ENCODE results near the gene DMXL1.
"Not testable (repeated sequence)": the region's sequence is repeated elsewhere in the genome, so short reads cannot be mapped to it uniquely, and the experiment has no call there.

DMXL1 gene

GRCh38 chr5:119220576-119221197 is 149.8 kb downstream of the DMXL1 start:
- Histone ChIP-seq H3K27ac (ENCODE audit: insufficient read depth, low read length, poor library complexity, severe bottlenecking) (no peak overlapping the region), H3K27me3 (replicated peaks; ENCODE audit: control insufficient read depth, insufficient read depth, low read length, poor library complexity, severe bottlenecking) (no peaks in the 10 kb centered on the region), H3K36me3 (ENCODE audit: control insufficient read depth, insufficient read depth, low read length) (no peaks in the 10 kb centered on the region), H3K4me1 (ENCODE audit: control insufficient read depth, insufficient read depth, low read length, poor library complexity, severe bottlenecking) (no peaks in the 10 kb centered on the region), H3K4me3 (ENCODE audit: insufficient read depth, low read depth, low read length, poor library complexity, severe bottlenecking) (no peak overlapping the region), H3K9me3 (ENCODE audit: control insufficient read depth, low read length) (no peaks in the 10 kb centered on the region)
- DNase-seq, result no peak

DNA sequence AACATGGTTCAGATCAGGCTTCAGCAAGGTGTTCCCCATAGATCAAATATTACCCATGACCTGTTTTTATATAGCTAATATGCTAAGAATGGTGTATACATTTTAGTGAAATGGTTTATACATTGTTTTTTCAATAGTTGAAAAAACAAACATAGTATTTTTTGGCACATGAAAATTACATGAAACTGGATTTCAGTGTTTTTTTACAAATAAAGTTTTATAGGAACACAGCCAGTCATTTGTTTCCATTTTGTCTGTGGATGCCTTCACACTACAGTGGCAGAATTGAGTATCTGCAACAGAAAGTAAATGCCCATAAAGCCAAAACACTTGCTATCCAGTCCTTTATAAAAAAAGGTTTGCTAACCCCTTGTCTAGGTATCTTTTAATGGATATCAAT is 150.4 kb downstream of the DMXL1 start:
- no peaks in the 10 kb centered on the region for H3K27me3 ChIP-seq (replicated peaks; ENCODE audit: control insufficient read depth, insufficient read depth, low read length, poor library complexity, severe bottlenecking)
- no peak overlapping the region for H3K4me3 ChIP-seq (ENCODE audit: insufficient read depth, low read depth, low read length, poor library complexity, severe bottlenecking)
- DNase-seq, result no peak
- no peak overlapping the region for H3K27ac ChIP-seq (ENCODE audit: insufficient read depth, low read length, poor library complexity, severe bottlenecking)
- H3K9me3 ChIP-seq (ENCODE audit: control insufficient read depth, low read length), result no peaks in the 10 kb centered on the region
- H3K36me3 ChIP-seq (ENCODE audit: control insufficient read depth, insufficient read depth, low read length), result no peaks in the 10 kb centered on the region
- no peaks in the 10 kb centered on the region for H3K4me1 ChIP-seq (ENCODE audit: control insufficient read depth, insufficient read depth, low read length, poor library complexity, severe bottlenecking)

GRCh38 chr5:119229950-119230349 is 159.1 kb downstream of the DMXL1 start:
- DNase-seq, result no peak
- no peaks in the 10 kb centered on the region for H3K36me3 ChIP-seq (ENCODE audit: control insufficient read depth, insufficient read depth, low read length)
- H3K4me1 ChIP-seq (ENCODE audit: control insufficient read depth, insufficient read depth, low read length, poor library complexity, severe bottlenecking), result no peaks in the 10 kb centered on the region
- H3K9me3 ChIP-seq (ENCODE audit: control insufficient read depth, low read length), result no peaks in the 10 kb centered on the region
- no peak overlapping the region for H3K27ac ChIP-seq (ENCODE audit: insufficient read depth, low read length, poor library complexity, severe bottlenecking)
- no peaks in the 10 kb centered on the region for H3K27me3 ChIP-seq (replicated peaks; ENCODE audit: control insufficient read depth, insufficient read depth, low read length, poor library complexity, severe bottlenecking)
- H3K4me3 ChIP-seq (ENCODE audit: insufficient read depth, low read depth, low read length, poor library complexity, severe bottlenecking), result no peak overlapping the region

DNA sequence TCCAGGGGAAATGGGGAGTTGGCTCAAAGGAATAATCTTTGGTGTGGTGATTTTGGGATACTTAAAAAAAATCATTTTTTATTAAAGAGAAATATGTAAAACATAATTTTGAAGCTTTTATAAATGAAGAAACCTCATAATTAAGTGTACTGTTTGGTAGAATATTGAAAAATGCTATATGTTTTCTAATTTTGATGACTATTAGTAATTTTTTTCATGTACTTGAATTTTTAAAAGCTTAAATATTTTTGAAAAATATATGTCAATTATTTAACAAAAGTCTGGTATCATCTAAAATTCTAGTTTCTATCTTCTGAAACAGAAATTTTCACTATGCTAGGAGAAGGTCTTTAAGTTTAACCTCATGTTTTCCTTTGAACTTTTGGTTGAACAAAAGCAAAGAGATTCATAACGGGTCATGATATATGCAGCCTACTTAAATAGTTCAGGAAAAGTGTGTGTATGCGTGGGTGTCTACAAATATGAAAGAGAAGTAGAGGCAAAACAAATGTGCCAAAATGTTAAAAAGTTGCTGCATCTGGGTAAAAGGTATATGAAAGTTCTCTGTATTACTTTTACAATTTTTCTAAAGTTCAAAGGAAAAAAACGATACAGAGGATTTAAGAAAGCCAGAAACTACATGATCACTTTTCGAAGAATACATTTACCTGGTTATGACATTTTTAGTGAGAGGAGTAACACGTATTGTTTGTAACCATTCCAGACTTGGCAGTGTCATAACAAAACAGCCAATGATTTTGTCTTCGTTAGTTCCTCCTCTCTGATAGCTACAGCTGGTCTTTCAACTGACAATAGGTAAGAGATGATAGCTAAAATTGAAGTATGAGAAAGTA is 167.6 kb downstream of the DMXL1 start:
- H3K27ac ChIP-seq (ENCODE audit: insufficient read depth, low read length, poor library complexity, severe bottlenecking), result no peak overlapping the region

DNA sequence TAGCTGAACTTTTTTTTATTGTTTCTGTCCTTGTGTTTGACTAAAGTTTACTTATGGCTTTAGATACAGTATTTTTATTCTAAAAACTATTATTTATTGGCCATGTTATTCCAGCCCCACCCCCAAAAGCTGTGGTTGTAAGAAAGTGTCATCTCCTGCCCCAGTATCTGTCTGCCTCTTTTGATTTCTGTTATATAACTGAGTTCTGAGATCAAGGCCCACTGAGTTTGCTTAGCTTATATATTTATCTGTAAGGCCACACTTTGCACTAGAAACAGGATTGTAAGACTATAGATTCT is 168.2 kb downstream of the DMXL1 start:
- no peaks in the 10 kb centered on the region for H3K27me3 ChIP-seq (replicated peaks; ENCODE audit: control insufficient read depth, insufficient read depth, low read length, poor library complexity, severe bottlenecking)
- no peak overlapping the region for H3K4me3 ChIP-seq (ENCODE audit: insufficient read depth, low read depth, low read length, poor library complexity, severe bottlenecking)
- no peaks in the 10 kb centered on the region for H3K36me3 ChIP-seq (ENCODE audit: control insufficient read depth, insufficient read depth, low read length)
- no peaks in the 10 kb centered on the region for H3K9me3 ChIP-seq (ENCODE audit: control insufficient read depth, low read length)
- no peaks in the 10 kb centered on the region for H3K4me1 ChIP-seq (ENCODE audit: control insufficient read depth, insufficient read depth, low read length, poor library complexity, severe bottlenecking)
- DNase-seq, result no peak
- no peak overlapping the region for H3K27ac ChIP-seq (ENCODE audit: insufficient read depth, low read length, poor library complexity, severe bottlenecking)

More for the DNA sequence above, 167.6 kb downstream of the DMXL1 start:
- H3K4me1 ChIP-seq (ENCODE audit: control insufficient read depth, insufficient read depth, low read length, poor library complexity, severe bottlenecking), result no peaks in the 10 kb centered on the region
- H3K36me3 ChIP-seq (ENCODE audit: control insufficient read depth, insufficient read depth, low read length), result no peaks in the 10 kb centered on the region
- H3K4me3 ChIP-seq (ENCODE audit: insufficient read depth, low read depth, low read length, poor library complexity, severe bottlenecking), result no peak overlapping the region
- H3K27me3 ChIP-seq (replicated peaks; ENCODE audit: control insufficient read depth, insufficient read depth, low read length, poor library complexity, severe bottlenecking), result no peaks in the 10 kb centered on the region
- DNase-seq, result no peak
- H3K9me3 ChIP-seq (ENCODE audit: control insufficient read depth, low read length), result no peaks in the 10 kb centered on the region

DNA sequence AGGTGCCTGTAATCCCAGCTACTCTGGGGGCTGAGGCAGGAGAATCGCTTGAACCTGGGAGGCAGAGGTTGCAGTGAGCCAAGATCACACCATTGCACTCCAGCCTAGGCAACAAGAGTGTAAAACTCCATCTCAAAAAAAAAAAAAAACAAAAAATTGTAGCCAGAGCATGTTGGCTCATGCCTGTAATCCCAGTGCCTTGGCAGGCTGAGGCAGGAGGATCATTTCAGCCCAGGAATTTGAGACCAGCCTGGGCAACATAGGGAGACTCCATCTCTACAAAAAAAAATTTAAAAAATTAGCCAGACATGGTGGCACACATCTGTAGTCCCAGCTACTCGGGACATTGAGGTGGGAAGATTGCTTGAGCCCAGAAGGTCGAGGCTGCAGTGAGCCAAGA is 168.9 kb downstream of the DMXL1 start:
- not testable (repeated sequence) for DNase-seq; H3K4me3 ChIP-seq (ENCODE audit: insufficient read depth, low read depth, low read length, poor library complexity, severe bottlenecking); H3K36me3 ChIP-seq (ENCODE audit: control insufficient read depth, insufficient read depth, low read length); H3K27ac ChIP-seq (ENCODE audit: insufficient read depth, low read length, poor library complexity, severe bottlenecking); H3K9me3 ChIP-seq (ENCODE audit: control insufficient read depth, low read length); H3K27me3 ChIP-seq (replicated peaks; ENCODE audit: control insufficient read depth, insufficient read depth, low read length, poor library complexity, severe bottlenecking); H3K4me1 ChIP-seq (ENCODE audit: control insufficient read depth, insufficient read depth, low read length, poor library complexity, severe bottlenecking)

DNA sequence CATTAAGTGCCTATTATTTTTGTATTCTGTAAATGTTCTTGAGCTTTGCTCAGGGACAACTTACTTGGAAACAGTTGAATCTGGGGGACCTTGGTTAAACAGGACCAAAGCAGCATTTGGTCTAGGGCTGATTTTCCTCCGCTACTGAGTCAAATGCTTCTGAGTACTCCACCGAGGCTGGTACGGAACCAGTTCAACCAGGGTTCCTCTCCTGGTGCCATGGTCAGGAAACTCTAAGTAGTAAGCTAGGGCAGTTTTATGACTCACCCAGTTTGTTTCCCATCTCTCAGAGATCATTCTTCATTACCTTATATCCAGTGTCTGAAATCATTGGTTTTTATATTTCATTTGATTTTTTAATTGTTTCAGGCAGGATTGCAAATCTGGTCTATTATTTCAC is 173.0 kb downstream of the DMXL1 start:
- H3K27ac ChIP-seq (ENCODE audit: insufficient read depth, low read length, poor library complexity, severe bottlenecking), result no peak overlapping the region
- H3K9me3 ChIP-seq (ENCODE audit: control insufficient read depth, low read length), result no peaks in the 10 kb centered on the region
- no peaks in the 10 kb centered on the region for H3K27me3 ChIP-seq (replicated peaks; ENCODE audit: control insufficient read depth, insufficient read depth, low read length, poor library complexity, severe bottlenecking)
- DNase-seq, result no peak
- no peaks in the 10 kb centered on the region for H3K4me1 ChIP-seq (ENCODE audit: control insufficient read depth, insufficient read depth, low read length, poor library complexity, severe bottlenecking)
- H3K4me3 ChIP-seq (ENCODE audit: insufficient read depth, low read depth, low read length, poor library complexity, severe bottlenecking), result no peak overlapping the region
- H3K36me3 ChIP-seq (ENCODE audit: control insufficient read depth, insufficient read depth, low read length), result peaks cover 3% of the 10 kb centered on the region

GRCh38 chr5:119250946-119251901 is 180.3 kb downstream of the DMXL1 start:
- no peak overlapping the region for H3K27ac ChIP-seq (ENCODE audit: insufficient read depth, low read length, poor library complexity, severe bottlenecking)
- H3K4me1 ChIP-seq (ENCODE audit: control insufficient read depth, insufficient read depth, low read length, poor library complexity, severe bottlenecking), result no peaks in the 10 kb centered on the region
- H3K36me3 ChIP-seq (ENCODE audit: control insufficient read depth, insufficient read depth, low read length), result no peaks in the 10 kb centered on the region
- no peak for DNase-seq
- no peaks in the 10 kb centered on the region for H3K27me3 ChIP-seq (replicated peaks; ENCODE audit: control insufficient read depth, insufficient read depth, low read length, poor library complexity, severe bottlenecking)
- no peaks in the 10 kb centered on the region for H3K9me3 ChIP-seq (ENCODE audit: control insufficient read depth, low read length)
- H3K4me3 ChIP-seq (ENCODE audit: insufficient read depth, low read depth, low read length, poor library complexity, severe bottlenecking), result no peak overlapping the region

DNA sequence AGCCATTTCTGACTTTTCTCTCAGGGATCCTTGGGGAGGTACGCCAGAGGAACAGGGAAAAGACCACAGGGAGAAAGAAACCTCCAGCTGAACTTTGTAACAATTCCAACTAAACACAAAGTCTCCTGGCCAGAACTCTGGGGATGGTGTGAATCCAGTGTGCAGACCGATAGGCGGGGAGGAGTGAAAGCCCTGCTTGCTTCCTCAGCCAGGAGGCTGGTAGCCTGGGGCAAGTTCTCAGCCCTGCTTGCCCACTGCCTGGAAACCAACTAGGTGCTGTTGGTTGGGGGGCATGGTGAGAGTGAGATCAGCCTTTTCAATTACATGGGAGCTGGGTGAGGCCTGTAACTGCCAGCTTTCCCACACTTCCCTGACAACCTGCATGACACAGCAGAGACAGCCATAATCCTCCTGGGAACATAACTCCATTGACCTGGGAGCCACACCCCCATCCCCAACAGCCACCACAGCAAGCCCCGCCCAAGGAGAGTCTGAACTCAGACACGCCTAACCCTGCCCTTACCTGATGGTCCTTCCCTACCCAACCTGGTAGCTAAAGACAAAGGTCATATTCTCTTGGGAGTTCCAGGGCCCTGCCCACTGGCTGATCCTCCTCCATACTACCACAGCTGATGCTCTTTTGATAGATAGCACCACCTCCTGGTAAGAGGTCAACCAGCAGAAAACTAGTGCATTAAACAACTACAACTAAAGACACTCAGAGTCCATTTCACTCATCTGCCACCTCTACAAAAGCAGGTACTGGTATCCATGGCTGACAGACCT is 184.9 kb downstream of the DMXL1 start:
- no peaks in the 10 kb centered on the region for H3K36me3 ChIP-seq (ENCODE audit: control insufficient read depth, insufficient read depth, low read length)
- H3K4me3 ChIP-seq (ENCODE audit: insufficient read depth, low read depth, low read length, poor library complexity, severe bottlenecking), result no peak overlapping the region
- no peaks in the 10 kb centered on the region for H3K4me1 ChIP-seq (ENCODE audit: control insufficient read depth, insufficient read depth, low read length, poor library complexity, severe bottlenecking)
- no peak for DNase-seq
- H3K9me3 ChIP-seq (ENCODE audit: control insufficient read depth, low read length), result peaks cover 5% of the 10 kb centered on the region
- H3K27ac ChIP-seq (ENCODE audit: insufficient read depth, low read length, poor library complexity, severe bottlenecking), result no peak overlapping the region
- H3K27me3 ChIP-seq (replicated peaks; ENCODE audit: control insufficient read depth, insufficient read depth, low read length, poor library complexity, severe bottlenecking), result no peaks in the 10 kb centered on the region
